K562 (cell line): ENCODE results near the gene FLAD1.

Source experiments
- EGR1 ChIP-seq: fragments of 450-650 bp; conservative IDR thresholded peaks from 2 replicates; pipeline ENCODE4 v1.6.1; 2017; ENCODE audit warnings: mild to moderate bottlenecking
- EP300 ChIP-seq: IDR thresholded peaks from 2 replicates; pipeline ENCODE4 v1.6.1; 2012; ENCODE audit warnings: low read length, improper control_type of control experiment
- ETS1 ChIP-seq: conservative IDR thresholded peaks from 2 replicates; pipeline ENCODE4 v1.6.1; 2011; ENCODE audit warnings: low read depth, mild to moderate bottlenecking, low read length; ENCODE audit not compliant: control insufficient read depth
- GABPA ChIP-seq: fragments of 200-800 bp; sonication (Bioruptor generic); conservative IDR thresholded peaks from 2 replicates; pipeline ENCODE4 v1.6.1; 2016; ENCODE audit warnings: low read depth, missing genetic modification characterization, missing compliant biosample characterization
- JUND ChIP-seq, 2 experiments: IDR thresholded peaks; 2 replicates in 1 of 2; 3 replicates in 1 of 2; pipeline ENCODE4 v1.6.1; 2011; ENCODE audit warnings: borderline replicate concordance in 2 of 2, low read depth in 2 of 2, low read length in 2 of 2, improper control_type of control experiment in 1 of 2, missing biosample characterization in 1 of 2, missing genetic modification characterization in 1 of 2, missing genetic modification reagents in 1 of 2
- MAFF ChIP-seq: IDR thresholded peaks from 2 replicates; pipeline ENCODE4 v1.6.1; 2012; ENCODE audit warnings: low read length, improper control_type of control experiment
- NFATC3 ChIP-seq: fragments of 450-650 bp; IDR thresholded peaks from 2 replicates; pipeline ENCODE4 v1.6.1; 2017; ENCODE audit warnings: mild to moderate bottlenecking
- POLR2AphosphoS5 ChIP-seq: IDR thresholded peaks from 2 replicates; pipeline ENCODE4 v1.6.1; 2011; ENCODE audit warnings: mild to moderate bottlenecking, low read depth, low read length, moderate library complexity; ENCODE audit not compliant: control insufficient read depth, insufficient read depth
- POU5F1 ChIP-seq: fragments of 150-350 bp; IDR thresholded peaks from 2 replicates; pipeline ENCODE4 v1.6.1; 2014; ENCODE audit warnings: borderline replicate concordance, low read length, low read depth, mild to moderate bottlenecking; ENCODE audit not compliant: partially characterized antibody
- TRIM28 ChIP-seq: fragments of 450-650 bp; IDR thresholded peaks from 2 replicates; pipeline ENCODE4 v1.6.1; 2017
- ZEB2 ChIP-seq: fragments of 450-650 bp; IDR thresholded peaks from 2 replicates; pipeline ENCODE4 v1.6.1; 2016
- ZNF232 ChIP-seq: sonication (generic); formaldehyde crosslinking; IDR thresholded peaks from 2 replicates; pipeline ENCODE4 v1.8.0; 2022; ENCODE audit warnings: mild to moderate bottlenecking, missing genetic modification reagents
- TF ChIP-seq, protein P1 (sequence below), 3 experiments: IDR thresholded peaks in 2 of 3; conservative IDR thresholded peaks in 1 of 3; 2 replicates each; pipeline ENCODE4 v1.5.1; 2011 to 2012; ENCODE audit warnings: low read length in 3 of 3, mild to moderate bottlenecking in 3 of 3, control low read depth in 2 of 3, improper control_type of control experiment in 1 of 3, inconsistent platforms in 1 of 3, low read depth in 1 of 3, mixed read lengths in 1 of 3, moderate library complexity in 1 of 3; ENCODE audit not compliant: insufficient read depth in 2 of 3

- TF ChIP-seq JUND (IDR thresholded peaks at IDR 0.05; ENCODE audit: borderline replicate concordance, low read depth, low read length) (no peak), JUND (tag; IDR thresholded peaks at IDR 0.05; ENCODE audit: borderline replicate concordance, low read depth, low read length) (no peak), ZEB2 (no peak), EP300 (no peak), NFATC3 (no peak), POLR2AphosphoS5 (no peak), ETS1 (no peak), MAFF (no peak), POU5F1 (no peak), TRIM28 (no peak), ZNF232 (CRISPR knock-in tag) (no peak), EGR1 (no peak), GABPA (0 out of 2 replicates have a peak, but pooled peaks have one; percentile 2)
- TF ChIP-seq, protein P1, sequence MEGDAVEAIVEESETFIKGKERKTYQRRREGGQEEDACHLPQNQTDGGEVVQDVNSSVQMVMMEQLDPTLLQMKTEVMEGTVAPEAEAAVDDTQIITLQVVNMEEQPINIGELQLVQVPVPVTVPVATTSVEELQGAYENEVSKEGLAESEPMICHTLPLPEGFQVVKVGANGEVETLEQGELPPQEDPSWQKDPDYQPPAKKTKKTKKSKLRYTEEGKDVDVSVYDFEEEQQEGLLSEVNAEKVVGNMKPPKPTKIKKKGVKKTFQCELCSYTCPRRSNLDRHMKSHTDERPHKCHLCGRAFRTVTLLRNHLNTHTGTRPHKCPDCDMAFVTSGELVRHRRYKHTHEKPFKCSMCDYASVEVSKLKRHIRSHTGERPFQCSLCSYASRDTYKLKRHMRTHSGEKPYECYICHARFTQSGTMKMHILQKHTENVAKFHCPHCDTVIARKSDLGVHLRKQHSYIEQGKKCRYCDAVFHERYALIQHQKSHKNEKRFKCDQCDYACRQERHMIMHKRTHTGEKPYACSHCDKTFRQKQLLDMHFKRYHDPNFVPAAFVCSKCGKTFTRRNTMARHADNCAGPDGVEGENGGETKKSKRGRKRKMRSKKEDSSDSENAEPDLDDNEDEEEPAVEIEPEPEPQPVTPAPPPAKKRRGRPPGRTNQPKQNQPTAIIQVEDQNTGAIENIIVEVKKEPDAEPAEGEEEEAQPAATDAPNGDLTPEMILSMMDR (IDR thresholded peaks at IDR 0.05 in 2 of 3, conservative IDR thresholded peaks at IDR 0.05 in 1 of 3; ENCODE audit: insufficient read depth in 2 of 3, low read depth in 1 of 3, low read length in 3 of 3): no peak
Measured at GRCh38 chr1:155000411-155000725, 17.2 kb downstream of the FLAD1 start.
